ENCODE results near the gene THEM4. TPM values are rescaled to one million over a fixed set of nuclear protein-coding genes. Genes with fewer than 3 reads are reported as not detected.

Gene THEM4
- total and polyA plus RNA-seq, 8 donors, result 6.1 to 27.8 (median 8.4) TPM

DNA sequence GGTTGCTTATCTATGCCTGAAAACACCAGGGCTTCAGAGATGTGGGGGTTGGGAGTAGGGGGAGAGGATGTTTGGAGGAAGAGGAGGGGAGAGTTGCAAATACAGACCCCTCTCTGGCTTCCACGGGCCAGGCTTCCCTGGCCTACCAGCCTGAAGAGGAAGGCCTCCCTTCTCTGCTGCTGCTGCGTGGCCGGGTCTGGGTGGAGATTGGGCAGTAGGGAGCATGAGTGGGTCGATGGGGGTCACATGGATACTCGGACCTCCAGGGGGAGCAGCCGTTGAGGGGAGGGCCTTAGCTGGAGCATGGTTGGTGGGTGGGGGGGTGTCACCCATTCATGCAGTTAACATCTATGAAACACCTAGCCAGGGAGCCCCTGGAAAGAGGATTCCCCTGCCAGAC lies 79.3 kb downstream of the THEM4 start:
- Histone ChIP-seq H3K4me1 (peaks cover 25 to 34% (median 27%) of the 10 kb centered on the region in 3 donors), H3K27me3 (no peaks in the 10 kb centered on the region), H3K4me3 (peak overlapping the region in 2 of 4 donors; percentile 66 to 82), H3K27ac (no peak overlapping the region), H3K9me3 (no peaks in the 10 kb centered on the region), H3K36me3 (peaks cover 0 to 21% (median 2%) of the 10 kb centered on the region in 3 donors)
- TF ChIP-seq, protein P1, sequence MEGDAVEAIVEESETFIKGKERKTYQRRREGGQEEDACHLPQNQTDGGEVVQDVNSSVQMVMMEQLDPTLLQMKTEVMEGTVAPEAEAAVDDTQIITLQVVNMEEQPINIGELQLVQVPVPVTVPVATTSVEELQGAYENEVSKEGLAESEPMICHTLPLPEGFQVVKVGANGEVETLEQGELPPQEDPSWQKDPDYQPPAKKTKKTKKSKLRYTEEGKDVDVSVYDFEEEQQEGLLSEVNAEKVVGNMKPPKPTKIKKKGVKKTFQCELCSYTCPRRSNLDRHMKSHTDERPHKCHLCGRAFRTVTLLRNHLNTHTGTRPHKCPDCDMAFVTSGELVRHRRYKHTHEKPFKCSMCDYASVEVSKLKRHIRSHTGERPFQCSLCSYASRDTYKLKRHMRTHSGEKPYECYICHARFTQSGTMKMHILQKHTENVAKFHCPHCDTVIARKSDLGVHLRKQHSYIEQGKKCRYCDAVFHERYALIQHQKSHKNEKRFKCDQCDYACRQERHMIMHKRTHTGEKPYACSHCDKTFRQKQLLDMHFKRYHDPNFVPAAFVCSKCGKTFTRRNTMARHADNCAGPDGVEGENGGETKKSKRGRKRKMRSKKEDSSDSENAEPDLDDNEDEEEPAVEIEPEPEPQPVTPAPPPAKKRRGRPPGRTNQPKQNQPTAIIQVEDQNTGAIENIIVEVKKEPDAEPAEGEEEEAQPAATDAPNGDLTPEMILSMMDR (IDR thresholded peaks at IDR 0.05), result no peak
- ATAC-seq, result no peak
- DNase-seq, result peak in 1 of 6 donors; percentile 67
- FAIRE-seq, result no peak
- 19 to 24% methylated on average over 4 to 6 of the region's 6 CpGs for WGBS, 2 donors
- intact Hi-C loops (cut with DNase I), result no loop called here

DNA sequence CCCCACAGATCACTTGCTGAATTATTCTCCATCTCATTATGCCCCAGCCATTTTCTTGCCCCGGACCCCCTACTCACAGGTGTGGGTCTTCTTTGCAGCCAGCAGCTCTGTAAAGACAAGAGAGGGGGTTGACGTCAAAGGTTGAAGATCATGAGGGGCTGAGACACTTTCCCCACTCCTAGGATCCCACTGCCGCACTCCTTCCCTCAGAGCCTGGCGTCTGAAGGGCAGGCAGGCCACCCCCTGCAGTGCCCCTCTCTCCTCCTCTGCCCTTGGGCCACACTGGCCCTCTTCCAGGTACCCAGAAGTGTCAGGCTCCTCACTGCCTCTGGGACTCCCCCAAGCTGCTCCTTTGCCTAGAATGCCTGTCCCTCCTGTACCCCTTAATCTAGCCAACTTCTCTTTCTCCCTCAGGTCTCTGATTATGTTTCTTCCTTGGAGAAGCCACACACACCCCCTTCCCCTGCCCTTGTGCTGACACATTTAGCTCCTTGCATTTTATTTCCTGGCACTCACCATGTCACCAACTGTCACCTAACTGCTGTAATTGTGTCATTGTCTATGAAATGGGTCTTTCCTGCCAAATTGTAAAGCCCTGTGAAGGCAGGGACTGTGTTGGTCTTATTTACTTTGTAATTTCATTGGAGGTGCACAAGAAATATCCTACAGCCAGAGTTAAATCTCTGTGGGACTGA lies 79.8 kb downstream of the THEM4 start:
- no peaks in the 10 kb centered on the region for H3K9me3 ChIP-seq
- peak overlapping the region in 1 of 4 donors; percentile 8 for H3K27ac ChIP-seq
- ATAC-seq (no peak), FAIRE-seq (no peak), DNase-seq (no peak)
- 60 to 65% methylated on average over 4 of the region's 4 CpGs for WGBS, 2 donors
- H3K27me3 ChIP-seq, result no peaks in the 10 kb centered on the region
- peaks cover 0 to 21% (median 2%) of the 10 kb centered on the region in 3 donors for H3K36me3 ChIP-seq
- TF ChIP-seq, protein P1 (IDR thresholded peaks at IDR 0.05), result no peak
- peaks cover 23 to 34% (median 27%) of the 10 kb centered on the region in 3 donors for H3K4me1 ChIP-seq
- intact Hi-C loops (cut with DNase I), result loop anchor here in 1 of 3 donors (10.0 kb wide), 1 partner anchor 55 kb away; no protein-coding TSS in a partner anchor
- H3K4me3 ChIP-seq, result peak overlapping the region in 1 of 4 donors; percentile 82

DNA sequence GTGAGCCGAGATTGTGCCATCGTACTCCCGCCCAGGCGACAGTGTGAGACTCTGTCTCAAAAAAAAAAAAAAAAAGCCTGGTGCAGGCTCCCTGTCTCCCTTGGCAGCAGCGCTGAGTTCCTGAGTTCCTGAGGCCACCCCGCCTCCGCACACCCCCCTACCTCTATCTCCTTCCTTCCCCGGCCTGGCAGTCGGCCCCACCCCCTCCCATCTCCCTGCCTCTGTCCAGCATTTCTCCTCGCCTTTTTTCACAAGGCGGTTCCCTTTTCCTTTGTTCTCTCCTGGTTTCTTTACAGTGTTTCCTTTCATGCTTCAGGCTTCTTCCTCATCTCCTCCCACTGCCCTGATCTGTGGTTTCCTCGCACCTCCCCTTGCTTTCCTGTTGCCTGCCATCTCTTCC lies 80.4 kb downstream of the THEM4 start:
- Histone ChIP-seq H3K9me3 (no peaks in the 10 kb centered on the region), H3K27me3 (no peaks in the 10 kb centered on the region), H3K4me3 (no peak overlapping the region), H3K4me1 (peaks cover 23 to 30% (median 27%) of the 10 kb centered on the region in 3 donors), H3K27ac (no peak overlapping the region), H3K36me3 (peaks cover 0 to 21% (median 2%) of the 10 kb centered on the region in 3 donors)
- ATAC-seq (no peak), DNase-seq (no peak), FAIRE-seq (no peak)
- WGBS, 2 donors, result 27 to 52% methylated on average over 9 to 12 of the region's 12 CpGs
- intact Hi-C loops (cut with DNase I), result loop anchor here in 1 of 3 donors (10.0 kb wide), 1 partner anchor 54 kb away; no protein-coding TSS in a partner anchor
- TF ChIP-seq, protein P1 (IDR thresholded peaks at IDR 0.05), result no peak

DNA sequence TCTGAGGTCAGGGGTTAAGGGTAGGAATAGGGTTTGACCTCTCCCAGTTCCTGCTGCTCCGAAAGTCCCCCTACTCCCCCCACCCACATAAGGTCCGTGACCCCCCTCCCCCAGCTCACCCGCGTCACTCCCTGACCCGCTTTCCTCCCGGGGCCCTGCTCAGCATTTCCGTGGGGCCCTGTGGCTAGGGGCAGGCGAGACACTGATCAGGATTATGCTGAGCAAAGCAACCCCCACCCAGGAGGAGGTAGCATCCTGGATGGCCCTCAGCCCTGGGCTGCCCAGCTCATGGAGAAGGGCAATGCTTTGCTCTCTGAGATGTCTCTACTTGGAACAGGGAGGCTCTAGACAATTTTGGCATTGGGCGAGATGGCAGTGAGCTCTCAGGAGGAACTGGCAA lies 81.5 kb downstream of the THEM4 start:
- WGBS, 2 donors, result 71 to 73% methylated on average over 9 of the region's 9 CpGs
- intact Hi-C loops (cut with DNase I), result loop anchor here in 1 of 3 donors (10.0 kb wide), 1 partner anchor 53 kb away; no protein-coding TSS in a partner anchor
- TF ChIP-seq, protein P1 (IDR thresholded peaks at IDR 0.05), result no peak
- H3K4me3 ChIP-seq, result no peak overlapping the region
- ATAC-seq (no peak), FAIRE-seq (no peak), DNase-seq (no peak)
- peaks cover 16 to 22% (median 21%) of the 10 kb centered on the region in 3 donors for H3K4me1 ChIP-seq
- H3K9me3 ChIP-seq, result no peaks in the 10 kb centered on the region
- H3K27ac ChIP-seq, result no peak overlapping the region
- no peaks in the 10 kb centered on the region for H3K27me3 ChIP-seq
- H3K36me3 ChIP-seq, result peaks cover 0 to 21% (median 2%) of the 10 kb centered on the region in 3 donors
